Fibroblast of lung (primary cell): Measurements from ENCODE around the gene COX4I1.

Source experiments
- EZH2 ChIP-seq: IDR thresholded peaks from 2 replicates; pipeline ENCODE4 v1.5.1; 2012; ENCODE audit warnings: low read length, control low read depth, mild to moderate bottlenecking; ENCODE audit errors: missing control alignments
- TF ChIP-seq, protein P1 (sequence below), 2 donors: IDR thresholded peaks in 1 of 2; conservative IDR thresholded peaks in 1 of 2; 1 replicate in 1 of 2; 2 replicates in 1 of 2; pipeline ENCODE4 v1.5.1; 2011 to 2012; ENCODE audit warnings: low read length in 2 of 2, control low read depth in 1 of 2, inconsistent platforms in 1 of 2, low read depth in 1 of 2, mild to moderate bottlenecking in 1 of 2

DNA sequence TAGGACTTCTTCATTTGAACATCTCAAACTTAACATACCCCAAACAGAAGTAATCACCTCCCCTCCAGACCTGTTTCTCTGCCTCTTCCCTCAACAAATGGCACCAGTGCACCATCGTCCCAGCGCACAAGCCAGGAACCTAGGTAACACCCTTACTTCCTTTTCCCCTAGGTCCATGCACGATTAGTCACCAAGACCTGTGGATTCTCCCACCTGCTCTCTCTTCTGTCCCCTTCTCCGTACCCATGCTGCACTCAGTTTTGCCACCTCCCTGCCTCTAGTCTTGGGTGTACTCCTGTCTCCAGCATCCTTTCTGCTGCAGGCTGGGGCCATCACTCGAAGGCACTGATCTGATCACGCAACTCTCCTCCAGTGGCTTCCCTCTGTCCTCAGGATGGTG, 3.3 kb upstream of the COX4I1 start:
- TF ChIP-seq, protein P1, sequence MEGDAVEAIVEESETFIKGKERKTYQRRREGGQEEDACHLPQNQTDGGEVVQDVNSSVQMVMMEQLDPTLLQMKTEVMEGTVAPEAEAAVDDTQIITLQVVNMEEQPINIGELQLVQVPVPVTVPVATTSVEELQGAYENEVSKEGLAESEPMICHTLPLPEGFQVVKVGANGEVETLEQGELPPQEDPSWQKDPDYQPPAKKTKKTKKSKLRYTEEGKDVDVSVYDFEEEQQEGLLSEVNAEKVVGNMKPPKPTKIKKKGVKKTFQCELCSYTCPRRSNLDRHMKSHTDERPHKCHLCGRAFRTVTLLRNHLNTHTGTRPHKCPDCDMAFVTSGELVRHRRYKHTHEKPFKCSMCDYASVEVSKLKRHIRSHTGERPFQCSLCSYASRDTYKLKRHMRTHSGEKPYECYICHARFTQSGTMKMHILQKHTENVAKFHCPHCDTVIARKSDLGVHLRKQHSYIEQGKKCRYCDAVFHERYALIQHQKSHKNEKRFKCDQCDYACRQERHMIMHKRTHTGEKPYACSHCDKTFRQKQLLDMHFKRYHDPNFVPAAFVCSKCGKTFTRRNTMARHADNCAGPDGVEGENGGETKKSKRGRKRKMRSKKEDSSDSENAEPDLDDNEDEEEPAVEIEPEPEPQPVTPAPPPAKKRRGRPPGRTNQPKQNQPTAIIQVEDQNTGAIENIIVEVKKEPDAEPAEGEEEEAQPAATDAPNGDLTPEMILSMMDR (conservative IDR thresholded peaks at IDR 0.05 in 1 of 2, IDR thresholded peaks at IDR 0.05 in 1 of 2; ENCODE audit: low read depth in 1 of 2, low read length in 2 of 2) = no peak
- no peak for TF ChIP-seq EZH2
